ENCODE results near the gene INAVA.
A peak's percentile ranks its signal among the peaks of the same experiment; 100 is the strongest.

The INAVA gene, protein sequence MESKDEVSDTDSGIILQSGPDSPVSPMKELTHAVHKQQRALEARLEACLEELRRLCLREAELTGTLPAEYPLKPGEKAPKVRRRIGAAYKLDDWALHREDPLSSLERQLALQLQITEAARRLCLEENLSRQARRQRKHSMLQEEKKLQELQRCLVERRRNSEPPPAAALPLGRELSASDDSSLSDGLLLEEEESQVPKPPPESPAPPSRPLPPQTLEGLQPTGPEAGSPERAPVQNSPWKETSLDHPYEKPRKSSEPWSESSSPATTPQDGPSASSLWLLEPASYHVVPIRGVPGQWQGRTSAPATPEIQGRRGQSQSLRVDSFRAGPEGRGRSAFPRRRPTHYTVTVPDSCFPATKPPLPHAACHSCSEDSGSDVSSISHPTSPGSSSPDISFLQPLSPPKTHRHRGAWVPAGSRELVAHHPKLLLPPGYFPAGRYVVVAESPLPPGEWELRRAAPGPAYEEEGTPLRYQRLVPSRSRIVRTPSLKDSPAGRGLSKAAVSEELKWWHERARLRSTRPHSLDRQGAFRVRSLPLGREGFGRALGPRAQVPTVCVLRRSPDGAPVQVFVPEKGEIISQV

DNA sequence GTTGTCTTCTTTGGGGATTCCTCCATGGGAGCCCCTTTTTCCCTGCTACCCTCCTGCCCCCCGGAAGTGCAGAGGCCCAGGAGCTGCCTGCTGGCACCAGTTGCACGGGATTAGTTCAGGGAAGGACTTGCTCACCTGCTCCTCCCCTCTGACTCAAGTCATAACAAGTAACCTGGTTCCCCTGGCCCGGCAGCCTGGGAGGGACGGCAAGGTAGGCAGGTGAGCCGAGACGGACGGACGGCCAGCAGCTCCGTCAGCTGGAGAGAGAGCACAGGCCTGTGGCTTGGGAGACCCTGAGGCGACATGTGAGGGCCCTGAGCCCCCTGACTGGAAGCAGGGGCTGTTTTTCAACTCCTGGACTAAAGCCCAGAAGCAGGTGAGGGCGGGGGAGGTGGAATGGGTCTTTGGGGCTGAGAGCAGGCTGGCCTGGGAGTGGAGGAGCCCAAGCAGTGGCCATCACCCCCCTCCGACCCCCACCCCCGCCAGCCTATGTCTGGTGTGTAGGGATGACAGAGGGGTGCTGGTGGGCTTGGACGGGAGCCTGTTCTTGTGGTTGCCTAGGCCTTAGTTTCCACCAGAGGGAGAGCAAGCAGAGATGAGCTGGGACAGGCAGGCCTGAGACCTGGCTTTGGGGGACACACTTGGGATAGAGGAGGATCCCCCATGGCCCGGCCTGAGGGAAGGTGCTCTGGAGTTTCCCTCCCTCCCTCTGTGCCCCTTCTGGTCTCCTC, at the start of gene INAVA:
Gene INAVA, plus strand, starts transcription at position 189 of the 731 bp plus-strand sequence. CDS start 3,501 bp downstream, outside the sequence.
- no peak for DNase-seq

DNA sequence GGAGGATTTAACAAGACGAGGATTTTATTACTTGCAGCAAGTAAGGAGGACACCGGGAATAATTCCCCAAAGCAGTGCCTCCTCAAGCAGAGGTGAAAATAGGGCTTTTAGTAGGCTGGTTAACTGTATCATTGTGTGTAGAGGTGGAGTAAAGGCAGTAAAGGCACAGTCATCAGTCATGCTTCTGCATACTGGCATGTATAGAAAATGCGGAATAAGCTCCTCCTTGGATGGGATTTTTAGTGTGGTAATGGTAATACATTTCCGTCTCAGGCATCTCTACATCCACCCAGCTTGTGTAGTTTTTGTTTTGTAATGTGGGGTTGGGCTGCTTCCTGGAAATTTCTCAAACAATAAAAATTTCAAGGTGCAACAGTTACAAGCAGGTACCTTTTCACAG, 49.3 kb upstream of the INAVA start:
- DNase-seq = no peak

DNA sequence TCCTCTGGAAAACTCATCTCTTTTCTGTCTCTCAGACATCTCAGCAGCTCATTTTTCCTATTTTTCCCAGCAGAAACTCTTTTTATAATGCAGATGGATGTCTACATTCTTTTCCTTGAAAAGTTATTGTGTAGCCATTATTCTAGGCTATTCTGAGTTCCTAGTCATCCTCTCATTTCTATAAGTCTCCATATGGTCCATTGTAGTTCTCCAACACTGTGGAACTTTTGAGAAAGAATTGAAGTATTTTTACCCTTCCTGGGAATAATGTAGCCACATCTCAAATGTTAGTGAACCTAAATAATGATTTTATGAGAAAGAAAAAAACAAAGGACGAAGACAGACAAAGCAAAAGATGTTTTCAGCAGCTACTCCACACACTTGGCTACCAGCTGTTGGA, 48.3 kb upstream of the INAVA start:
- DNase-seq = no peak

DNA sequence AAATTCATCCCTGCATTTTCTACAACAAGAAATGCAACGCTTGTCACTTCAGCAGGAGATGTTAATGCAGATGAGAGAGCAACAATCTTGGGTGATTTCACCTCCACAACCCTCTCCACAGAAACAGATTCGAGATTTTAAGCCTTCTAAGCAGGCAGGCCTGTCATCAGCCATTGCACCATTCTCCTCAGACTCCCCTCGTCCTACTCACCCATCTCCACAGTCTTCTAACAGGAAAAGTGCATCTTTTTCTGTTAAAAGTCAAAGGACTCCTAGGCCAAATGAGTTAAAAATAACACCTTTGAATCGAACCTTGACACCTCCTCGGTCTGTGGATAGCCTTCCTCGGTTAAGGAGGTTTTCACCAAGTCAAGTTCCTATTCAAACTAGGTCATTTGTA, 45.3 kb upstream of the INAVA start:
- no peak for DNase-seq

DNA sequence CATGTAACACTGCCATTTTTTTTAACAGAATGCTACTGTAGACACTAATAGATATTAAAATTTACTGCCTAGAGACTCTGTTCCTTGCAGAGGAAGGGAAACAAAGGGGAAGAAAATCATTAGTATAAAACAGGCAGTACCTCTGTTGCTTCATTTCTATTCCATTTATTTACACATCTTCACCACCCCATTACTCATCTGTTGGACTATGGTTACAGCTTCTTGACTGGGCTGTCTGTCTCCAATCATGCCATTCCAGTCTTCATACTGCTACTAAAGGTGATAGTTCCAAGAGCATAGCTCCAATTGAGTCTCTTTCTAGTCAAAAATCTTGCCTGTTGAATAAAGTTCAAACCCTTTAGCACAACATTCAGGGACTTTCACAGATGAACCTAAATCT, 44.1 kb upstream of the INAVA start:
- no peak for DNase-seq

DNA sequence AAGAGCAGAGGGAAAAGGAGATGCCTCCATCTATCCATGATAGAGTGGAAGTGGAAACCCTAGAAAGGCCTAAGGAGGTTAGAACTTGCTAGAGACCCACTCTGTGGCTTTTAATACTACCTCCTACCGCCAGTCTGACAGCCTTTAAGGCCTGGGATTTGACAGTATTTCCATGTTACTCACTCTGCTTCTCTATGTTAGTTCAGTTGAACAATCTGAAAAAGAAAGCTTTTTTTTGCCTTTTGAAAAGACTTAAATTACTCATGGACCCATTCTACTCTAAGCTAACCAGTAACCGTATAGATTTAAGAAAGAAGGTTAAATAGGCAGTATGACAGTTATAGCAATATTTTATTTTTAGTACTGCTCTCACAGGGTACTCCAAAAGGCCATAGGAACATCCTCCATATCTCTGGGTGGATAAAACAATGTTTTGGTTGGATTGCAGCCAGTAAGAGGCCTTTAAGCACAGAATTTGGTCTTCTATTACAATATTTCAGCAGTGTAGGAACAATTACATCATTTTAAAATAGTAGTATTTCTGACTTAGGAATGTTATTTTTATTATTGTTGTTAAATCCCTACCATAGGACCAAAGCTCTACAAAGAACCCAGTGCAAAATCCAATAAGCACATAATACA, 37.9 kb upstream of the INAVA start:
- DNase-seq = no peak

DNA sequence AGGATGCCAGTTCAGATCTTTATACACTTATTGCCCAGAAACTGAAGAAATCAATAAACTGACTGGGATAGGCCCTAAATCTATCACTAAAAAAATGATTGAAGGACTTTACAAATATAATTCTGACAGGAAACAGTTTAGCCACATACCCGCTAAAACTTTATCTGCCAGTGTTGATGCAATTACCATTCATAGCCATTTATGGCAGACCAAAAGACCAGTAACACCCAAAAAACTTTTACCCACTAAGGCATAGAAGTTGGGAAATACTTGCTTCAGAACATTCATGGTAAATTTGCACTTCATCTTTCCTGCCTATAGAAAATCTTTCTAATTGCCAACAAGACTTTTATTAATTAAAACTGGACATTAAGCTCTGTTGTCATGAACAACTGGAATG, 36.9 kb upstream of the INAVA start:
- no peak for DNase-seq

DNA sequence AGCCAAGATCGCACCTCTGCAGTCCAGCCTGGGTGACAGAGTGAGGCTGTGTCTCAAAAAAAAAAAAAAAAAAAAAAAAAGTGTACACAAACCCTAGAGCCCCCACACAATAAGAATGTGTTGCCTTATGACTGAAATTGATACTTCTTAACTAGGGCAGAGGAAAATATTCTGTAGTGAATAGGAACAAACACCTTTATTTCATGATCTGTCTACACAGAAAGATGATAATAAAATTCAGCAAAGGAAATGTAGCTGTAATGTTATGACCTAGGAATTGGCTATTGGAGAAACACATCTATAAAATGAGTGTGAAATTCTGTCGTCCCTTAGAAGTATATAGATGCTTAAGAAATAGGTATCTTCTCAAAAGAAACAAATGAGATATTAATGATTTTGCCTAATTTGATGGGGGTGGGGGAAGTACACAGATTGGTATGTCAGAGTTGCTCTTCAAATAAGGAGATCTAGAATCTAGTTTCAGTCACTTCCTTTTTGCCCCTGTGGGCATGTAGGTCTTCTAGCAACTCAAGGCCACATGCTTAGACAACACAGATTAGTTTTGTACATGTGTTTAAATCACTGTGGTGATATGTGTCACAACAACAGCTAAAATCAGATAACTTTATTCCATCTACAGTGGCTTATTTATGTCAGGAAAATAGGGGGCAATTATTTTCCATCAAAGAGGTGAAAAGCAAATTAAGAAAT, 32.6 kb upstream of the INAVA start:
- no peak for DNase-seq

DNA sequence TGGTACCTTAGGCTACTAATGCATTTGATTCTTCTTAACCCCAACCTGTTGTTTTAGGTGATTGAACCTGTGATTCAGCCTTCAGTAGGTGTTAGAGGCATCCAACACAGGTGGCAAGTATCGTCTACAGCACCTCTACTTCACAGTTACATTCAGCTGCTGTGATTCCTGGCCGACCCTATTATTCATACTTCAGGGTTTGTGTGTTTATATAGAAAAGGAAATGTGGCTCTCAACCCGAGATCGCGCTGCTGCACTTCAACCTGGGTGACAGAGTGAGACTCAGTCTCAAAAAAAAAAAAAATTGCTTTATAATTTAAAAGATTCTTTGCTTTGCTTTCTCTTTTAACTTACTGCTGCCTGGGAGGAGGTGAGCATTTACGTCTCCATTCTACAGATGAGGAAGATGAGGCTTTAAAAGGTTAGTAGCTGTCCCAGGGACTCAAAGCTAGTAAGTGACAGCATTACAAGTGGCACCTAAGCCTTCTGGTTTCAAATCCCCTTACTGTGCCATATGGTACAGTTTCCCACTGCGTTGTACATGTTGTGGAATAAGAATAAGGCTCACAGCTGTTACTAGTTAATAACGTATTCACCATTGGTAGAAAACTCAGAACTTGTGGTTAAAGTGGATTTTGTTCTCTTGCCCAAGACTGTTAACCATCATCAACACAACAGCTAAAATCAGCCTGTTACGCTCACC, 31.8 kb upstream of the INAVA start:
- no peak for DNase-seq

DNA sequence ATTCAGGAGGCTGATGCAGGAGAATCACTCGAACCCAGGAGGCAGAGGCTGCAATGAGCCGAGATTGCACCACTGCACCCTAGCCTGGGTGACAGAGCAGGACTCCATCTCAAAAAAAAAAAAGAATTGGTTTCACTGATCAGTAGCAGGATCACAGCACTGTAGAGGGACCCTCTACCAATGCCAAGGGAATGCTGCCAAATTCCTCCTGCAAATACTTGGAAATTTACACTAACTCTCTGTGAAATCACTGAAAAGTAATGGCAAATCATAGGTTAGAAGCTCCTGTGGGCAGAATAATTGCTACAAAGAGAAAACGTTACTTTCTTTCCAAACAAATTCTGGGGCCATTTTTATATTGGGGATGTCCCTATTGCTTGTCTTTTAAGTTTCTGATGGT, 28.6 kb upstream of the INAVA start:
- no peak for DNase-seq

DNA sequence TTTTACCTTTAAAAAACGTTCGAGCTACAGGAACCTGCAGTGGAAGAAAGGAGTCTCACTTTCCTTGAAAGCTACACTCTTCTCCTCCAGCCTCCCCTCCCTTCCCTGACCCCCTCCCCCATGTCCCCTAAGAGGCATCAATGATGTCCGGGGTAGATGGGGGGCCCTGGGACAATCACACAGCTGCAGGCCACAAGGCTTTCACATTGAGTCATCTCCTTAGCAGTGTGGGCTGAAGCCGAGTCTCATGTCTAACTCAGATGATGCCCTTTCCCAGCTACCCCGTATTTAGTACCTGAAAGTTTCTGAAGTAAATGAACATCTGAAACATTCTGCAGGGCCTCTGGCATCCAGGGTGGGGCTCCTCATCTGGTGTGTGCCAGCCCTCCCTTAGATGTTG, 28.2 kb upstream of the INAVA start:
- peak in 1 of 2 donors; percentile 49 for DNase-seq

DNA sequence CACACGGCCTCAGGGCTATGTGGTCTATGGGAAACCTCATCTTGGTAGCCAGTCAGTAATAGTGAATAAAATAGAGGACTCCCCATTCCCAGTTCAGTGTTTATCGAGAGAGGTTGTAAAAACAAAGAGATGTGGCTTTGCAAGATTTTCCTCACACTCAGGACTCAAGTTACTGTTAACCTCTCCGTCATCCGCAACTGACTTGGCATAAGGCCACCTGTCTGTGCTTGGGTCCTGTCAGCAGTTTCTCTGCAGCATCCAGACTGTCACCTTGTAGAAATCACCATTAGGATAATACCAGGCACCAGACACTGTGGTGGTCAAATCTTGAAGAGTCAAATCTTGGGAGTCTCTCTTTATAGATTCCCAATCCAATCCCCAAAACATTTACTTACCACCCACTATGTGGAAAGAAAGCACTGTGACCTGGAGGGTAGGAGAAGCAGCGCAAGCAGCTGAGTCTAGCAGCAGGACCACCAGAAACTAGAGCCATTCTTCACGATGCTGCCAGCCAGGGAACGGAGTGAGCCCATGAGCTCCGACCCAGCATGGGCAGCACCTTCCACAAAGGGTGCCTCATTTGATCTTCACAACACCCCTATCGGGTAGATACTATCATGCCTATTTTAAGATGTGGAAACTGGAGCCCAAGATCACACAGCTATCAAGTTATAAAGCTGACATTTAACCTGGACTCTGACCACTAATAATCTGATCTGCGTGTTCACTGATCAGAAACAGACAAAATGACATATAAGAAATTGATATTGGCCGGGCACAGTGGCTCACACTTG, 27.5 kb upstream of the INAVA start:
- DNase-seq = no peak

DNA sequence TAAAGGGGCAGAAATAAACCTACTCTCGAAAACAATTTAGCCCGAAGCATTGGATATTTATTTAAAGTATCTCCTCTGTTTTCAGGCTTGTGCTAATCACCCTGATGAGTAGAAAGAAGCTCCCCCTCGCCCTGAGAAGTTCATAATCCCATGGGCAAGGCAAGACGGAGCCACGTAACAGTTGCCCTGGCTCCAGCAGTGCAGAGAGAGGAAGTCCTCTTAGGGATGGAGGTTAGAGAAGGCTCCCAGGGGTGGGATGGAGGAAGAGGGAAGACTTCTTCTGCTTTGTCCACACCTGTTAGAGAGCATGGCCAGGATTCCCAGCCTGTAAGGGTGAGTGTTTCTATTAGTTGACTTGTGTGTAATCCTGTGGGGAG, 25.3 kb upstream of the INAVA start:
- no peak for DNase-seq

DNA sequence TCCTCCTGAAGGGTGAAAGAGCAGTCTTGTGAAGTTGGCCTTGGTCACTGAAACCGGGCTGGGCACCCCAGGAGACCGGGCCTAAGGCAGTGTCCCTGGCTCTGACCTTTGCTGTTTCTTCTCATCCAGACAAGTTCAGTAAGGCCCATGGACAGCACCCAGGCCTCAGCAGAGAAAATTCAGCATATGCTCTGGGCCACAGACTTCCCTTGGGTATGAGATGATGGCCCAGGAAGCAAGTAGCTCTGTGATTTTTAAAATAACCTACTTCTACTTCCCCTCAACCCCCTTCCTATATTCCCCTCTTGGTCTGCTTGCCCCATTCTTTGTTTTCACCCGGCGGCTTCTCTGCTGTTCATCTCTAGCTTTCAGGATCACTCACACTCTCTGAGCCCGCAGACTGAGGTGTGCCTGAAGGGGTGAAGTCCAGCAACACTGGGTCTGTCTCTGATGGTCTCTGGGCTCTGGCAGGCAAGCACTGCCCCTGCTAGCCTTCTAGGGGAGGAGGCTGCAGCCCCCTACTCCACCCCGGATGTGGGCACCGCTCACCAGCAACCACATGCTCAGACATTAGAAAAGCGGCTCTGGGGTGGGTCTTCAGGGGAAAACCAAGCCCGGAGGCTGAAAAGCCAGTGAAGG, 24.8 kb upstream of the INAVA start:
- no peak for DNase-seq

DNA sequence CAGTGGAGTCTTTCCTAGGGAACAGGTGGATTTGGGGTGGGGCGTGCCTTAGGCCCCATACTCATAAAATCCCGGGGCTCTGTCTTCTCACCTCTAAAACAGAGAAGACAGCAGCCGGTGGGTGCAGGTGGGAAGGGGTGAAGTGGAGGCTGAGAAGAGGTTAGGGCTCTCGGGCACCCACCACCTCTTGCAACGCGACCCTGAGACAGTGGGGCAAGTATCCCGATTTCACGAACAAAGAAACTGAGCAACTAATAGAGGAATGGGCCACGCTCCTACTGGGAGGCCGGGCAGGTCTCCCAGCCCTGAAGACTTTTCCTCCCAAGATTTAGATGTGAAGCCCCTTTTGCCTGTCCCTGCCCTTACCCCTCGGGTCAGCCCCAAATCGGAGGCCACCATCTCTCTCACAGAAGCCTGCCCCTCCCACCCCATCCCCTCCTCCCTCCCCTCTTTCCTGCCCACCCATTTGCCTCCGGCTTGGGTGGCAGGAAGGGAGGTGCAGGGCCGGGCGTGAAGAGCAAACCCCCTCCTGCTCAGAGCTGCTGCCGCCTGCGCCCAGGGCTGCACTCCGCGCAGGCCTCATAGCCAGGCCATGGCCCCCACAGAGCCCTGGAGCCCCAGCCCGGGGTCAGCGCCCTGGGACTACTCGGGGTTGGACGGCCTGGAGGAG, 22.1 kb upstream of the INAVA start, which contains the start of gene GPR25:
Gene GPR25, plus strand, starts transcription at position 536 of the 670 bp plus-strand sequence. Its CDS starts 57 bp downstream, at position 593.
- DNase-seq = no peak

DNA sequence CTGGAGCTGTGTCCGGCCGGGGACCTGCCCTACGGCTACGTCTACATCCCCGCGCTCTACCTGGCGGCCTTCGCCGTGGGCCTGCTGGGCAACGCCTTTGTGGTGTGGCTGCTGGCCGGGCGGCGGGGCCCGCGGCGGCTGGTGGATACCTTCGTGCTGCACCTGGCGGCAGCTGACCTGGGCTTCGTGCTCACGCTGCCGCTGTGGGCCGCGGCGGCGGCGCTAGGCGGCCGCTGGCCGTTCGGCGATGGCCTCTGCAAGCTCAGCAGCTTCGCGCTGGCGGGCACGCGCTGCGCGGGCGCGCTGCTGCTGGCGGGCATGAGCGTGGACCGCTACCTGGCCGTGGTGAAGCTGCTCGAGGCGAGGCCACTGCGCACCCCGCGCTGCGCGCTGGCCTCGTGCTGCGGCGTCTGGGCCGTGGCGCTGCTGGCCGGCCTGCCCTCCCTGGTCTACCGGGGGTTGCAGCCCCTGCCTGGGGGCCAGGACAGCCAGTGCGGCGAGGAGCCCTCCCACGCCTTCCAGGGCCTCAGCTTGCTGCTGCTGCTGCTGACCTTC, 21.5 kb upstream of the INAVA start:
- no peak for DNase-seq

DNA sequence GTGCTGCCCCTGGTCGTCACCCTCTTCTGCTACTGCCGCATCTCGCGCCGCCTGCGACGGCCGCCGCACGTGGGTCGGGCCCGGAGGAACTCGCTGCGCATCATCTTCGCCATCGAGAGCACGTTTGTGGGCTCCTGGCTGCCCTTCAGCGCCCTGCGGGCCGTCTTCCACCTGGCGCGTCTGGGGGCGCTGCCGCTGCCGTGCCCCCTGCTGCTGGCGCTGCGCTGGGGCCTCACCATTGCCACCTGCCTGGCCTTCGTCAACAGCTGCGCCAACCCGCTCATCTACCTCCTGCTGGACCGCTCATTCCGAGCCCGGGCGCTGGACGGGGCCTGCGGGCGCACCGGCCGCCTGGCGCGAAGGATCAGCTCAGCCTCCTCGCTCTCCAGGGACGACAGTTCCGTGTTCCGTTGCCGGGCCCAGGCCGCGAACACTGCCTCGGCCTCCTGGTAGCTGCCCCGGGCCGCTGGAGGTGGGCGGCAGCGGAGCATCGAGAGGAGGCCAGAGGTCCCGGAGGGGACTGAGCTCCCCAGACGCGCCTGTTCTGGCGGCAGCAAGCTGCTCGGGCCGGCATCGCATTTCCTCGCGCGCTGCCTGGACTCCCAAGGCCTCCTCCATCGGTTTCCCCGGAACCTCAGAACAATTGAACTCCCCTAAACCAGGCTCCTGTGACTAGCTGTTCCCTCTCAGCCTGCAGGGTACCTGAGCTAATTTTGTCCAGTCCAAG, 20.9 kb upstream of the INAVA start:
- DNase-seq = no peak

DNA sequence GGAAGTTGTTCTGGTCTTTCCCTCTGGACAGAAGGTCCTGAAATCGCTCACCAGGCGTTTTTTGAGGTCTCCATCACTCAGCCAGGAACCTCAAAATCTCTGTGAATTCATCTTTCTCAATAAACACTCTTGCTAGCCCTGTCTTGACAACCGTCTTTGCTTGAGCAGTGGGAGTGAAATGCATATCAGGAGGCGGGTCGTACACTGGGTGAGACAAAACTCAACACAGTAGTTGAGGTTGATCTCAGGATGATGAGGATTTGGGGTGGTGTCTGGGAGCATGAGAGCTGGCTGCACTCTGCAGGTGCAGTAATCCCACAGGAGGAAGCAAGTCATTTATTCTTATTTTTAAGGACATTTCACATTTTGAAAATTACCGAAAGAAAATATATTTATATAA, 20.0 kb upstream of the INAVA start:
- no peak for DNase-seq

DNA sequence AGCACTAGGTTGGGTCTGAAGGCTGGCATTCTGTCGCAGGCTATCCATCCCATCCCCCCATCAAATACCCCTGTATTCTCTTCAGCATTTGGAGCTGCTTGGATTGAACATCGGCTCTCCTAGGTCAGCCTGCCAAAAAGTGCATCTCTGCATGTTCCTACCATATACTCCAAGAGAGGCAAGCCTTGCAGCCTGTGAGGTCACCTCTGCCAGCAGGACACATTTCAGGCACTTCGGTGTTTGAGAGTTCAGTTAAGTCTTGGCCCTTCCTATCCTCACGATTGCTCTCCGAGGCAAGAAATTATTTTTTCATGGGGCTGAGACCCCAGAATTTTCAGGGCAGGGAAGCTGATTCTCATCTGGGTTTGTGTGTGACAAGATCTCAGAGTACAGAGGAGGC, 19.3 kb upstream of the INAVA start:
- no peak for DNase-seq

All from stimulated activated CD4-positive, alpha-beta T cell treated with anti-CD3 and anti-CD28 coated beads, Interleukin-2, amount 100 ng/mL, for 48 hours (primary cell).